Loucy (cell line): ENCODE data around the gene SLC39A10.

ENCODE experiments used
- EZH2phosphoT487 ChIP-seq: fragments of 200-600 bp; IDR thresholded peaks from 2 replicates; pipeline ENCODE4 v1.6.1; 2018; ENCODE audit warnings: antibody characterized with exemption, mild to moderate bottlenecking, moderate library complexity, borderline replicate concordance
- TF ChIP-seq, protein P1 (sequence below): fragments of 200-600 bp; sonication (generic); conservative IDR thresholded peaks from 2 replicates; pipeline ENCODE4 v1.5.1; 2014; ENCODE audit warnings: mild to moderate bottlenecking, antibody characterized with exemption, low read length

DNA sequence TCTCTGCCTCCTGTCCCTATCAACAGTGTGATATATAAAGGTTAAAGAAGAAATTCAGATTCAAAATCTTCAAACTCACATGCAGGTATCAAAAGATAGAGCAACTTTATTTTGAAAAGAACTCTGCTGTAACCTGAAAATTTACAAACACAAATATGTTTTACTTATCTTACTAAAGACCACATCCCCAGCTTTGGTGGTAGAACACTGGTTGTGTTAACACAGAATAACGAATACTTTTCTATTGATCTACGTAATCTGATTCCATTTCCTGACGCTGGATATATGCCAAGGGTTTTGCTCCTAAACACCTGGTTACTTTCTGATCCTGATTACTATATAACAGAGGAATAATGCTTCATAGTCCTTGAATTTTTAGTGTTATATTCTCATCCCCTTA, 23.1 kb upstream of the SLC39A10 start:
- TF ChIP-seq, protein P1, sequence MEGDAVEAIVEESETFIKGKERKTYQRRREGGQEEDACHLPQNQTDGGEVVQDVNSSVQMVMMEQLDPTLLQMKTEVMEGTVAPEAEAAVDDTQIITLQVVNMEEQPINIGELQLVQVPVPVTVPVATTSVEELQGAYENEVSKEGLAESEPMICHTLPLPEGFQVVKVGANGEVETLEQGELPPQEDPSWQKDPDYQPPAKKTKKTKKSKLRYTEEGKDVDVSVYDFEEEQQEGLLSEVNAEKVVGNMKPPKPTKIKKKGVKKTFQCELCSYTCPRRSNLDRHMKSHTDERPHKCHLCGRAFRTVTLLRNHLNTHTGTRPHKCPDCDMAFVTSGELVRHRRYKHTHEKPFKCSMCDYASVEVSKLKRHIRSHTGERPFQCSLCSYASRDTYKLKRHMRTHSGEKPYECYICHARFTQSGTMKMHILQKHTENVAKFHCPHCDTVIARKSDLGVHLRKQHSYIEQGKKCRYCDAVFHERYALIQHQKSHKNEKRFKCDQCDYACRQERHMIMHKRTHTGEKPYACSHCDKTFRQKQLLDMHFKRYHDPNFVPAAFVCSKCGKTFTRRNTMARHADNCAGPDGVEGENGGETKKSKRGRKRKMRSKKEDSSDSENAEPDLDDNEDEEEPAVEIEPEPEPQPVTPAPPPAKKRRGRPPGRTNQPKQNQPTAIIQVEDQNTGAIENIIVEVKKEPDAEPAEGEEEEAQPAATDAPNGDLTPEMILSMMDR = no peak
- no peak for TF ChIP-seq EZH2phosphoT487
